Activated CD8-positive, alpha-beta memory T cell treated with anti-CD3 and anti-CD28 coated beads, Interleukin-2, amount 50 U/mL, for 48 hours (primary cell): ENCODE measurements around the gene TAF4.
A peak's percentile ranks its signal among the peaks of the same experiment; 100 is the strongest.
"Not testable (repeated sequence)": the region's sequence is repeated elsewhere in the genome, so short reads cannot be mapped to it uniquely, and the experiment has no call there.

ENCODE experiments used
- DNase-seq: peaks from one replicate; pipeline ENCODE4 v3.0.0-alpha.2; 2020

TAF4 gene, protein sequence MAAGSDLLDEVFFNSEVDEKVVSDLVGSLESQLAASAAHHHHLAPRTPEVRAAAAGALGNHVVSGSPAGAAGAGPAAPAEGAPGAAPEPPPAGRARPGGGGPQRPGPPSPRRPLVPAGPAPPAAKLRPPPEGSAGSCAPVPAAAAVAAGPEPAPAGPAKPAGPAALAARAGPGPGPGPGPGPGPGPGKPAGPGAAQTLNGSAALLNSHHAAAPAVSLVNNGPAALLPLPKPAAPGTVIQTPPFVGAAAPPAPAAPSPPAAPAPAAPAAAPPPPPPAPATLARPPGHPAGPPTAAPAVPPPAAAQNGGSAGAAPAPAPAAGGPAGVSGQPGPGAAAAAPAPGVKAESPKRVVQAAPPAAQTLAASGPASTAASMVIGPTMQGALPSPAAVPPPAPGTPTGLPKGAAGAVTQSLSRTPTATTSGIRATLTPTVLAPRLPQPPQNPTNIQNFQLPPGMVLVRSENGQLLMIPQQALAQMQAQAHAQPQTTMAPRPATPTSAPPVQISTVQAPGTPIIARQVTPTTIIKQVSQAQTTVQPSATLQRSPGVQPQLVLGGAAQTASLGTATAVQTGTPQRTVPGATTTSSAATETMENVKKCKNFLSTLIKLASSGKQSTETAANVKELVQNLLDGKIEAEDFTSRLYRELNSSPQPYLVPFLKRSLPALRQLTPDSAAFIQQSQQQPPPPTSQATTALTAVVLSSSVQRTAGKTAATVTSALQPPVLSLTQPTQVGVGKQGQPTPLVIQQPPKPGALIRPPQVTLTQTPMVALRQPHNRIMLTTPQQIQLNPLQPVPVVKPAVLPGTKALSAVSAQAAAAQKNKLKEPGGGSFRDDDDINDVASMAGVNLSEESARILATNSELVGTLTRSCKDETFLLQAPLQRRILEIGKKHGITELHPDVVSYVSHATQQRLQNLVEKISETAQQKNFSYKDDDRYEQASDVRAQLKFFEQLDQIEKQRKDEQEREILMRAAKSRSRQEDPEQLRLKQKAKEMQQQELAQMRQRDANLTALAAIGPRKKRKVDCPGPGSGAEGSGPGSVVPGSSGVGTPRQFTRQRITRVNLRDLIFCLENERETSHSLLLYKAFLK

GRCh38 chr20:62065674-62066338, at the start of gene TAF4:
TAF4 (minus strand) TSS chr20:62065881; CDS start chr20:62065810, 71 bp downstream.
- DNase-seq: peak; percentile 92

DNA sequence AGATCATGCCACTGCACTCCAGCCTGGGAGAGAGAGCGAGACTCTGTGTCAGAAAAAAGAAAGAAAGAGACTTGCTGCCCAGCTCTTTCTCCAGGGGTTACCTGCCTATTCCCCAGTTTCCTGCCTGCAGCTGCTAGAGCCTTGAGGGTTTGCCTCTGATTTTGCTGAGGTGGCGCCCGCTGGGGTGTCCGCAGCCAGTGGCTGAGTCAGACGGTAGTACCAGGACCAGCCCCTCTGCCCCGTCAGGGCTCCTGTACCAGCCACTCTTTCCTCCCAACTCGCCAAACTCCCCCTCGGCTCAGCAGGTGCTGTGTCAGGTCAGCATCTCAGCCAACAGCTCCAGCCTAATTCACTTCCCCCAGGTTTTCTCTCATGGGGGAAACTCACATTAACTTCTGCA, 49.2 kb upstream of the TAF4 start:
- DNase-seq: no peak

- no peak for DNase-seq
These were observed 46.7 kb upstream of the TAF4 start for GRCh38 chr20:62112368-62112767.

DNA sequence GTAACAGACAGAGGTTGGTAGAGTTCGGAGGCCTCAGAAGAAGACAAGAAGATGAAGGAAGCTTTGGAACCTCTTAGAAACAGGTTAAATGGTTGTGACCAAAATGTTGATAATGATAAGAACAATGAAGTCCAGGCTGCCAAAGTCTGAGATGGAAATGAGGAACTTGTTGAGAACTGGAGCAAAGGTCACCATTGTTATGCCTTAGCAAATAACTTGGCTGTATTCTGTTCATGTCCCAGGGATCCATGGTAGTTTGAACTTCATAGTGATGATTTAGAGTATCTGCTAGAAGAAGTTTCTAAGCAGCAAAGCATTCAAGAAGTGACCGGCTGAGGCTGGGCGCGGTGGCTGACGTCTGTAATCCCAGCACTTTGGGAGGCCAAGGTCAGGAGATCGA, 45.5 kb upstream of the TAF4 start:
- no peak for DNase-seq

- no peak for DNase-seq
These were observed 39.9 kb upstream of the TAF4 start for GRCh38 chr20:62105592-62105991.

DNA sequence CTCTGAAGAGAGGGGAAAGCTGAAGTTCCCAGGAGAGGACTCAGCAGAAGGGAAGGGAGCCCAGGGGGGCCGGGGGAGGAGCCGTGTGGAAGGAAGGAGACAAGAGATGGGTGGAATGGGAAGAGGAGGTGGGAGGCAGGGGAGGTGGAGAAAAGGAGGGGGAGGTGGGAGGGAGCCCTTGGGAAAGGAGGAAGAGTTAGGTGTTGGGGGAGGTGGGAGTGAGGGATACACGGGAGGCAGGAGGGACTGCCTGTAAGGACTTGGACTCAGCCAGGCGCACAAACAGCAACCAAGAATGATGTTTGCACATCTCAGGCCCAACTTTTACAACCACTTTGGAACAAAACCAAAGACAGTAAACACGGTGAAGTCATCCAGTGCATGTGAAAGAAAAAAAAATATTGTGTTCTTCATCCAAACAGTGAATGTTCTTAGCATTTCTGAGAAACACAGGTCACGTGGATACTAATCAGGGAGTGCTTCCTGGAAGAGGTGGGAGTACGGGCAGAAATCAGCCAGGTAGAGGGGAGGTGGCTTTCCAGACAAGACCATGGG, 39.2 kb upstream of the TAF4 start:
- no peak for DNase-seq

GRCh38 chr20:62104234-62104789, 38.6 kb upstream of the TAF4 start:
- no peak for DNase-seq

GRCh38 chr20:62103508-62104233, 38.0 kb upstream of the TAF4 start:
- no peak for DNase-seq

GRCh38 chr20:62101078-62101477, 35.4 kb upstream of the TAF4 start:
- DNase-seq: no peak

DNA sequence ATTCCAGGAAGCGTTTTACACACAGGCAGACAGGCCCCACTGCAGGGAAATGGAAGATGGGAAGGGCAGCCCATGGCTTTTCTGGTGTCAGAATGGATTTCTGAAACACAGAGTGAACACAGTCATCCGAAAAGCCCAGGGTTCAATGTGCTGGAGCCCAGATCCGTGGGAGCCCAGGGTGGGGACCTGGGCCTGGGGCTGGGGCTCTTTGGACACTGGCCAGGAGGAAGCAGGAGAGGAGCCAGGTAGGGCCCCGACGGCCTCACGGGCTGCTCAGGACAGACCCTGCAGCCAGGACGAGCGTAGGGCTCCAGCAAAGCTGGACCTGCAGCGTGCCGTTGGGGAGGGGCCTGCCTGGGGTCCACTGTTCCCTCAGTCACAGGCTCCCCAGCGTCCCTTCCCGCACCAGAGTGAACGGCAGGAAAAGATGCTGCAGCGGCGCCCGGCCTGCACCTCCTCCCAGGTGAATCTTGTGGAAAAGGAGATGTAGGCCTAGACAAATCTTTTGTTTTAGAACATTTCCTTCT, 32.3 kb upstream of the TAF4 start:
- DNase-seq: no peak

DNA sequence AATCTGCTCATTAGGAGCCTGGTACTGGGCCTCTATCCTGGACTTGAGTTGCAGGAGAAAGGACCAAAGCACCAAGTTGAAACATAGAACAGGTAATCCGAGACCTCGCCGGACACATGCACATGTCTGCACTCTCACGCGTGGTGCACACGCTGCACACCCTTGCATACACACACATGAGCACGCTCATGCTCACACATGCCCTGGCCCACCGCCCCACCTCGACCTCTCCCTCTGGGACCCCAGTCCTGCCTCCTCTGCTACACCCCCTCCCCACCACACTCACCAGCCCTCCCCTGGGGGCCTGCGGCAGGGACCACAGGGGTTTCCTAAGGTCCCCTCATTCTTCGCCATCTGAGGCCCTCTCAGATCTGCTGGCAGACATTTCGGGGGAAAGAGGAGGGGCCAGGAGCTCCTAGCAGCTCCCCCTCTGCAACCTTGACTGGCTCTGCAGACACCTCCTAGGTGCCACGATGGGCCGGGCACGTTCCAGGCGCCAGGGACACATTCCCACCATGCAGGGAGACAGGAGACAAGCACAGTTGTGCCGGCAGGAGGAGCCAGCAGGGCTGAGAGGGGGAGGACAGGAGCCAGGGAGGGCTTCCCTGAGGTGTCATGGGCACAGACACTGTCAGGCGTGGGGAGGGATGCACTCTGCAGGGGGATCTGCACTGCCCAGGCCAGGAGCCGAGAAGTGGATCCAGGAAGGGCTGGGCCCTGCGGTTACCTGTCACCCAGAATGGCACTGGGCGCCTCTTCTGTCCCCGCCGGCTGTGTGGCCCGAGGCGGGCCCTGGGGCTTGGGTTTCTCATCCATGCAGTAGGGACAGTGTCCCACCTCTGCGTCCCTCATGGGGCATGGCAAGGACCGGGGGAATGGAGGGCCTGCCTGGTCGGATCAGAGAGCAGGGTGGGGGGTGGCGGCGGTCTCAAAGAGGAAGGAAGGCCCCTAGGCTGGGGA, 31.0 kb upstream of the TAF4 start:
- no peak for DNase-seq

DNA sequence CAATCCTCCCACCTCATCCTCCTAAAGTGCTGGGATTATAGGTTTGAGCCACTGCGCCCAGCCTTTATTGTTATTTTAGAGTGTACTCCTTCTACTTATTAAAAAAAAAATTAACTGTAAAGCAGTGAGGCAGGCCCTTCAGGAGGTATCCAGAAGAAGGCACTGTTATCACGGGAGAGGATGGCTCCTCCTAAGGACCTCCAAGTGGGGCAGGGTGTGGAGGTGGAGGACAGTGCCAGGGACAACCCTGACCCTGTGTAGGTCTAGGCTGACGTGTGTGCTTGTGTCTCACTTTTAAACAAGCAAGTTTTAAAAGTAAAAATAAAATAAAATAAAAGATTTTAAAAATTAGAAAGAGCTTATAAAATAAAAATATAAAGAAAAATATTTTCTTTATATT, 23.7 kb upstream of the TAF4 start:
- DNase-seq: no peak

GRCh38 chr20:62088258-62089127, 22.8 kb upstream of the TAF4 start:
- DNase-seq: no peak

DNA sequence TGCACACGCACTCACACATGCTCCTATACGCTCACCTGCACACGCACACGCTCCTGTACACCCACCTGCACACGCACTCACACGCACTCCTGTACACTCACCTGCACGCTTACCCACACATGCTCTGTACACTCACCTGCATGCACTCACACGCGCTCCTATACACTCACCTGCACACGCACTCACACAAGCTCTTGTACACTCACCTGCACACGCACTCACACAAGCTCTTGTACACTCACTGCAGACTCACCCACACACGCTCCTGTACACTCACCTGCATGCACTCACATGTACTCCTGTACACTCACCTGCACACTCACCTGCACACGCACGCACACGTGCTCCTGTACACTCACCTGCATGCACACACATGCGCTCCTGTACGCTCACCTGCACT, 22.0 kb upstream of the TAF4 start:
- DNase-seq: no peak

GRCh38 chr20:62087227-62087626, 21.5 kb upstream of the TAF4 start:
- DNase-seq: no peak

- DNase-seq: no peak
These were observed 19.5 kb upstream of the TAF4 start for GRCh38 chr20:62085206-62085605.

DNA sequence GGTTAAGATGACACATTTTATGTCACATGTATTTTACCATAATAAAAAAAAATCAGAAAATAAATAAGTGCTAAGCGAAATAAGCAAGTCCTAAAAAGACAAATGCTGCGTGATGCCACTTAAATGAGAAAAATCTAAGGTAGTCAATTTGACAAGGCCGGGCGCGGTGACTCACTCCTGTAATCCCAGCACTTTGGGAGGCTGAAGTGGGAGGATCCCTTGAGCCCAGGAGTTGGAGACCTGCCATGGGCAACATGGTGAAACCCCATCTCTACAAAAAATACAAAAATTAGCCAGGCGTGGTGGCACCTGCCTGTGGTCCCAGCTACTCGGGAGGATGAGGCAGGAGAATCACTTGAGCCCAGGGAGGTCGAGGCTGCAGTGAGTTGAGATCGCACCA, 18.5 kb upstream of the TAF4 start:
- not testable (repeated sequence) for DNase-seq

- DNase-seq: no peak
These were observed 17.6 kb upstream of the TAF4 start for GRCh38 chr20:62083312-62083711.
